Diencephalon (tissue), 1 donor: Measurements from ENCODE around the gene CCR7. TPM values are rescaled to one million over a fixed set of nuclear protein-coding genes. Genes with fewer than 3 reads are reported as not detected.

Source experiments
- total RNA-seq: library from RNA; depleted of rRNA; stranded (reverse); fragments of >200 nt; gene quantifications from one replicate; pipeline ENCODE4 v1.2.3, GENCODE V29; 2014

The CCR7 gene
- not detected for total RNA-seq

GRCh38 chr17:40564883-40565768 lies at the start of gene CCR7:
CCR7 (minus strand) TSS chr17:40565472; CDS start chr17:40565409, 63 bp downstream.

Other genes with a start within 250 kb of the CCR7 start
- not detected for gene GJD3, start 200.7 kb downstream of the CCR7 start, total RNA-seq
- 38.5 TPM for gene TOP2A, start 147.6 kb downstream of the CCR7 start, total RNA-seq
- 13.8 TPM for gene IGFBP4, start 122.0 kb downstream of the CCR7 start, total RNA-seq
- gene TNS4, start 63.8 kb downstream of the CCR7 start, total RNA-seq = not detected
- 95.5 TPM for gene SMARCE1, start 82.3 kb upstream of the CCR7 start, total RNA-seq
- 18.7 TPM for gene KRT222, start 99.7 kb upstream of the CCR7 start, total RNA-seq
- not detected for gene KRT24, start 138.3 kb upstream of the CCR7 start, total RNA-seq
- gene KRT25, start 189.9 kb upstream of the CCR7 start, total RNA-seq = not detected
- not detected for gene KRT26, start 206.7 kb upstream of the CCR7 start, total RNA-seq
- gene KRT27, start 217.1 kb upstream of the CCR7 start, total RNA-seq = not detected
- not detected for gene KRT28, start 234.5 kb upstream of the CCR7 start, total RNA-seq